HK-2 (cell line): ENCODE data around the gene TPD52L3.

Experiments used
- DNase-seq: peaks from one replicate; pipeline ENCODE4 v3.0.0-alpha.2; 2018; ENCODE audit not compliant: unreplicated experiment

Gene TPD52L3

GRCh38 chr9:6328103-6328502, at the start of gene TPD52L3:
Gene TPD52L3, plus strand, starts transcription at chr9:6328375. Its CDS starts 221 bp downstream, at chr9:6328596.
- no peak for DNase-seq

- DNase-seq: no peak
Observed at GRCh38 chr9:6301858-6302257, 26.3 kb upstream of the TPD52L3 start.

- DNase-seq: no peak
Observed at GRCh38 chr9:6302417-6302816, 25.8 kb upstream of the TPD52L3 start.

GRCh38 chr9:6304232-6304631, 23.9 kb upstream of the TPD52L3 start:
- no peak for DNase-seq

GRCh38 chr9:6305954-6306563, 22.1 kb upstream of the TPD52L3 start:
- no peak for DNase-seq

GRCh38 chr9:6307551-6308096, 20.6 kb upstream of the TPD52L3 start:
- no peak for DNase-seq

- DNase-seq: no peak
Observed at GRCh38 chr9:6330958-6331634, 2.9 kb downstream of the TPD52L3 start.

GRCh38 chr9:6334305-6334704, 6.1 kb downstream of the TPD52L3 start:
- DNase-seq: no peak

GRCh38 chr9:6348766-6349165, 20.6 kb downstream of the TPD52L3 start:
- no peak for DNase-seq

- DNase-seq: no peak
Observed at GRCh38 chr9:6351737-6352136, 23.6 kb downstream of the TPD52L3 start.

- DNase-seq: no peak
Observed at GRCh38 chr9:6354072-6354686, 26.0 kb downstream of the TPD52L3 start.

GRCh38 chr9:6355728-6356127, 27.6 kb downstream of the TPD52L3 start:
- DNase-seq: no peak

GRCh38 chr9:6356441-6356840, 28.3 kb downstream of the TPD52L3 start:
- no peak for DNase-seq

GRCh38 chr9:6356904-6357303, 28.7 kb downstream of the TPD52L3 start:
- DNase-seq: no peak

GRCh38 chr9:6367128-6367890, 39.1 kb downstream of the TPD52L3 start:
- no peak for DNase-seq

- no peak for DNase-seq
Observed at GRCh38 chr9:6368831-6369230, 40.7 kb downstream of the TPD52L3 start.
